Gastroesophageal sphincter (tissue), 3 donors: ENCODE data around the gene SGTB.

Experiments used
- POLR2A ChIP-seq, 2 donors: fragments of 450-650 bp; IDR thresholded peaks; one replicate each; pipeline ENCODE4 v1.6.1; 2017; ENCODE audit warnings: antibody characterized with exemption in 2 of 2, mild to moderate bottlenecking in 2 of 2, moderate library complexity in 1 of 2
- TF ChIP-seq, protein P1 (sequence below), 4 experiments: fragments of 200-600 bp in 2 of 4; fragments of 450-650 bp in 2 of 4; sonication (generic) in 1 of 4; IDR thresholded peaks; one replicate each; pipeline ENCODE4 v1.5.1; 2017 to 2019; ENCODE audit warnings: antibody characterized with exemption in 4 of 4, mild to moderate bottlenecking in 2 of 4, moderate library complexity in 2 of 4

GRCh38 chr5:65727491-65728156 lies 5.7 kb upstream of the SGTB start:
- no peak for TF ChIP-seq POLR2A (IDR thresholded peaks at IDR 0.05)
- TF ChIP-seq, protein P1, sequence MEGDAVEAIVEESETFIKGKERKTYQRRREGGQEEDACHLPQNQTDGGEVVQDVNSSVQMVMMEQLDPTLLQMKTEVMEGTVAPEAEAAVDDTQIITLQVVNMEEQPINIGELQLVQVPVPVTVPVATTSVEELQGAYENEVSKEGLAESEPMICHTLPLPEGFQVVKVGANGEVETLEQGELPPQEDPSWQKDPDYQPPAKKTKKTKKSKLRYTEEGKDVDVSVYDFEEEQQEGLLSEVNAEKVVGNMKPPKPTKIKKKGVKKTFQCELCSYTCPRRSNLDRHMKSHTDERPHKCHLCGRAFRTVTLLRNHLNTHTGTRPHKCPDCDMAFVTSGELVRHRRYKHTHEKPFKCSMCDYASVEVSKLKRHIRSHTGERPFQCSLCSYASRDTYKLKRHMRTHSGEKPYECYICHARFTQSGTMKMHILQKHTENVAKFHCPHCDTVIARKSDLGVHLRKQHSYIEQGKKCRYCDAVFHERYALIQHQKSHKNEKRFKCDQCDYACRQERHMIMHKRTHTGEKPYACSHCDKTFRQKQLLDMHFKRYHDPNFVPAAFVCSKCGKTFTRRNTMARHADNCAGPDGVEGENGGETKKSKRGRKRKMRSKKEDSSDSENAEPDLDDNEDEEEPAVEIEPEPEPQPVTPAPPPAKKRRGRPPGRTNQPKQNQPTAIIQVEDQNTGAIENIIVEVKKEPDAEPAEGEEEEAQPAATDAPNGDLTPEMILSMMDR (IDR thresholded peaks at IDR 0.05) = no peak
